SK-N-SH treated with all-trans-retinoic acid at 6 μM for 48 hours (cell line): ENCODE data around the gene MYO3A.

ENCODE experiments used
- ATAC-seq: fragments of 200-7000 bp; cut with Tn5 transposase; 3 replicates; pipeline ENCODE4 v1.9.1; 2020; ENCODE audit warnings: mild to moderate bottlenecking, moderate library complexity
- ARNTL ChIP-seq: fragments of 450-650 bp; formaldehyde crosslinking; IDR thresholded peaks from 2 replicates; pipeline ENCODE4 v1.5.0; 2020; ENCODE audit warnings: low read depth, mild to moderate bottlenecking, moderate library complexity, borderline replicate concordance
- BACH2 ChIP-seq: fragments of 250-450 bp; sonication (Bioruptor Pico); IDR thresholded peaks from 2 replicates; pipeline ENCODE4 v1.9.0; 2021; ENCODE audit warnings: mild to moderate bottlenecking, borderline replicate concordance
- CREB5 ChIP-seq: fragments of 250-450 bp; sonication (Bioruptor Pico); IDR thresholded peaks from 2 replicates; pipeline ENCODE4 v1.5.1; 2020; ENCODE audit warnings: low read depth, mild to moderate bottlenecking, moderate library complexity
- CSDC2 ChIP-seq: fragments of 250-450 bp; sonication (Bioruptor Pico); IDR thresholded peaks from 2 replicates; pipeline ENCODE4 v1.5.0; 2020; ENCODE audit warnings: mild to moderate bottlenecking, moderate library complexity
- CSRNP3 ChIP-seq: fragments of 250-450 bp; sonication (Bioruptor Pico); IDR thresholded peaks from 2 replicates; pipeline ENCODE4 v1.5.1; 2021; ENCODE audit warnings: mild to moderate bottlenecking, moderate library complexity
- ESRRG ChIP-seq: fragments of 250-450 bp; sonication (Bioruptor Pico); IDR thresholded peaks from 2 replicates; pipeline ENCODE4 v1.6.1; 2021; ENCODE audit warnings: mild to moderate bottlenecking
- GLIS3 ChIP-seq: fragments of 250-450 bp; sonication (Bioruptor Pico); IDR thresholded peaks from 2 replicates; pipeline ENCODE4 v1.5.0; 2020; ENCODE audit warnings: mild to moderate bottlenecking, moderate library complexity
- ISL1 ChIP-seq: fragments of 250-450 bp; sonication (Bioruptor Pico); IDR thresholded peaks from 2 replicates; pipeline ENCODE4 v2.1.2; 2022; ENCODE audit warnings: mild to moderate bottlenecking, moderate library complexity
- OSR1 ChIP-seq: fragments of 250-450 bp; sonication (Bioruptor Pico); IDR thresholded peaks from 2 replicates; pipeline ENCODE4 v1.8.0; 2022; ENCODE audit warnings: moderate library complexity, mild to moderate bottlenecking, inconsistent platforms
- PATZ1 ChIP-seq: fragments of 250-450 bp; sonication (Bioruptor Pico); IDR thresholded peaks from 2 replicates; pipeline ENCODE4 v1.8.0; 2020; ENCODE audit warnings: mild to moderate bottlenecking, moderate library complexity, borderline replicate concordance
- POU6F1 ChIP-seq: fragments of 250-450 bp; sonication (Bioruptor Pico); IDR thresholded peaks from 2 replicates; pipeline ENCODE4 v1.8.0; 2021; ENCODE audit warnings: low read depth, mild to moderate bottlenecking, moderate library complexity, borderline replicate concordance
- PPARA ChIP-seq: fragments of 250-450 bp; sonication (Bioruptor Pico); IDR thresholded peaks from 2 replicates; pipeline ENCODE4 v1.5.0; 2020; ENCODE audit warnings: mild to moderate bottlenecking, borderline replicate concordance
- RARB ChIP-seq: fragments of 250-450 bp; sonication (Bioruptor Pico); IDR thresholded peaks from 2 replicates; pipeline ENCODE4 v1.8.0; 2021; ENCODE audit warnings: mild to moderate bottlenecking, moderate library complexity
- SNAI2 ChIP-seq: fragments of 250-450 bp; sonication (Bioruptor Pico); IDR thresholded peaks from 2 replicates; pipeline ENCODE4 v1.5.0; 2020; ENCODE audit warnings: mild to moderate bottlenecking, moderate library complexity
- TCF4 ChIP-seq: fragments of 250-450 bp; sonication (Bioruptor Pico); IDR thresholded peaks from 2 replicates; pipeline ENCODE4 v1.8.0; 2021; ENCODE audit warnings: mild to moderate bottlenecking, moderate library complexity, borderline replicate concordance
- TOX ChIP-seq: fragments of 250-450 bp; sonication (Bioruptor Pico); IDR thresholded peaks from 2 replicates; pipeline ENCODE4 v1.8.0; 2021; ENCODE audit warnings: mild to moderate bottlenecking, moderate library complexity, borderline replicate concordance
- TSHZ2 ChIP-seq: fragments of 250-450 bp; sonication (Bioruptor Pico); IDR thresholded peaks from 2 replicates; pipeline ENCODE4 v1.5.0; 2020; ENCODE audit warnings: mild to moderate bottlenecking, moderate library complexity
- ZC3H10 ChIP-seq: fragments of 250-450 bp; sonication (Bioruptor Pico); IDR thresholded peaks from 2 replicates; pipeline ENCODE4 v1.5.1; 2021; ENCODE audit warnings: mild to moderate bottlenecking, moderate library complexity
- ZFP3 ChIP-seq: fragments of 250-450 bp; sonication (Bioruptor Pico); IDR thresholded peaks from 2 replicates; pipeline ENCODE4 v1.5.0; 2020; ENCODE audit warnings: mild to moderate bottlenecking, moderate library complexity
- ZFP30 ChIP-seq: fragments of 450-650 bp; formaldehyde crosslinking; IDR thresholded peaks from 2 replicates; pipeline ENCODE4 v1.5.0; 2022; ENCODE audit warnings: mild to moderate bottlenecking, moderate library complexity
- ZNF565 ChIP-seq: fragments of 450-650 bp; formaldehyde crosslinking; conservative IDR thresholded peaks from 2 replicates; pipeline ENCODE4 v1.5.0; 2020; ENCODE audit warnings: low read depth, mild to moderate bottlenecking, moderate library complexity
- ZNF70 ChIP-seq: fragments of 450-650 bp; formaldehyde crosslinking; IDR thresholded peaks from 2 replicates; pipeline ENCODE4 v1.5.0; 2020; ENCODE audit warnings: mild to moderate bottlenecking, moderate library complexity
- ZNF8 ChIP-seq: fragments of 450-650 bp; formaldehyde crosslinking; IDR thresholded peaks from 2 replicates; pipeline ENCODE4 v1.5.0; 2020; ENCODE audit warnings: mild to moderate bottlenecking, moderate library complexity

Gene MYO3A

GRCh38 chr10:25899304-25899703 lies 34.7 kb upstream of the MYO3A start:
- TF ChIP-seq ARNTL (CRISPR knock-in tag) (no peak), RARB (CRISPR knock-in tag) (no peak)
- no peak for ATAC-seq

- TF ChIP-seq BACH2 (CRISPR knock-in tag) (no peak), ZFP3 (CRISPR knock-in tag) (no peak), ISL1 (no peak), OSR1 (CRISPR knock-in tag) (no peak), ZFP30 (CRISPR knock-in tag) (no peak), ARNTL (CRISPR knock-in tag) (no peak), CSRNP3 (CRISPR knock-in tag) (no peak), SNAI2 (CRISPR knock-in tag) (no peak), ZNF70 (CRISPR knock-in tag) (no peak), RARB (CRISPR knock-in tag) (no peak), ZNF8 (CRISPR knock-in tag) (no peak), CSDC2 (no peak), TCF4 (no peak), ZC3H10 (no peak), TOX (CRISPR knock-in tag) (no peak)
- no peak for ATAC-seq
These were observed 32.8 kb upstream of the MYO3A start for GRCh38 chr10:25901199-25901598.

- TF ChIP-seq ZNF565 (CRISPR knock-in tag) (no peak), PATZ1 (no peak), ZFP3 (CRISPR knock-in tag) (no peak), ZFP30 (CRISPR knock-in tag) (no peak), OSR1 (CRISPR knock-in tag) (no peak), ARNTL (CRISPR knock-in tag) (no peak), POU6F1 (CRISPR knock-in tag) (no peak), CSDC2 (no peak), PPARA (CRISPR knock-in tag) (no peak), ZC3H10 (no peak), ESRRG (CRISPR knock-in tag) (no peak), TCF4 (no peak), SNAI2 (CRISPR knock-in tag) (no peak), ZNF70 (CRISPR knock-in tag) (no peak), TOX (CRISPR knock-in tag) (no peak)
- ATAC-seq, result no peak
These were observed 32.0 kb upstream of the MYO3A start for GRCh38 chr10:25902002-25902401.

GRCh38 chr10:25907261-25907660 lies 26.8 kb upstream of the MYO3A start:
- ATAC-seq, result no peak
- no peak for TF ChIP-seq BACH2 (CRISPR knock-in tag)
- no peak for TF ChIP-seq ZNF8 (CRISPR knock-in tag)
- TF ChIP-seq CREB5, result no peak
- no peak for TF ChIP-seq ZC3H10
- TF ChIP-seq POU6F1 (CRISPR knock-in tag), result no peak
- no peak for TF ChIP-seq TSHZ2 (CRISPR knock-in tag)
- TF ChIP-seq ZFP30 (CRISPR knock-in tag), result no peak
- no peak for TF ChIP-seq GLIS3
- TF ChIP-seq PATZ1, result no peak
- TF ChIP-seq OSR1 (CRISPR knock-in tag), result no peak
- no peak for TF ChIP-seq TCF4
- TF ChIP-seq RARB (CRISPR knock-in tag), result no peak
- no peak for TF ChIP-seq ZNF70 (CRISPR knock-in tag)
- no peak for TF ChIP-seq PPARA (CRISPR knock-in tag)
- no peak for TF ChIP-seq ZNF565 (CRISPR knock-in tag)
